Measurements from ENCODE around the gene SPATA31A6. TPM values are rescaled to one million over a fixed set of nuclear protein-coding genes. Genes with fewer than 3 reads are reported as not detected.
"Not testable (repeated sequence)": the region's sequence is repeated elsewhere in the genome, so short reads cannot be mapped to it uniquely, and the experiment has no call there.

Gene SPATA31A6
- not detected for total RNA-seq

GRCh38 chr9:42183359-42183758 is at the start of gene SPATA31A6:
TSS of gene SPATA31A6 (plus strand) at chr9:42183659. CDS start at chr9:42183688, 29 bp downstream.
- CTCF ChIA-PET; DNase-seq; H3K4me1 Mint-ChIP-seq; H3K36me3 Mint-ChIP-seq; H3K4me3 Mint-ChIP-seq; H3K27ac Mint-ChIP-seq; ATAC-seq; H3K27me3 Mint-ChIP-seq; H3K9me3 Mint-ChIP-seq (ENCODE audit: low read depth): not testable (repeated sequence)

- CTCF ChIA-PET; H3K27me3 Mint-ChIP-seq; H3K4me1 Mint-ChIP-seq; H3K36me3 Mint-ChIP-seq; H3K4me3 Mint-ChIP-seq; H3K27ac Mint-ChIP-seq; H3K9me3 Mint-ChIP-seq (ENCODE audit: low read depth); DNase-seq; ATAC-seq: not testable (repeated sequence)
Measured at GRCh38 chr9:42160299-42160698, 23.2 kb upstream of the SPATA31A6 start.

GRCh38 chr9:42219861-42220260 is 36.4 kb downstream of the SPATA31A6 start:
- H3K4me1 Mint-ChIP-seq; H3K27ac Mint-ChIP-seq; H3K9me3 Mint-ChIP-seq (ENCODE audit: low read depth); H3K36me3 Mint-ChIP-seq; DNase-seq; ATAC-seq; H3K27me3 Mint-ChIP-seq; H3K4me3 Mint-ChIP-seq; CTCF ChIA-PET: not testable (repeated sequence)

GRCh38 chr9:42223230-42223629 is 39.8 kb downstream of the SPATA31A6 start:
- H3K36me3 Mint-ChIP-seq; DNase-seq; H3K9me3 Mint-ChIP-seq (ENCODE audit: low read depth); H3K4me1 Mint-ChIP-seq; H3K4me3 Mint-ChIP-seq; CTCF ChIA-PET; ATAC-seq; H3K27ac Mint-ChIP-seq; H3K27me3 Mint-ChIP-seq: not testable (repeated sequence)

GRCh38 chr9:42233031-42233430 is 49.6 kb downstream of the SPATA31A6 start:
- H3K36me3 Mint-ChIP-seq; DNase-seq; H3K4me1 Mint-ChIP-seq; H3K27me3 Mint-ChIP-seq; CTCF ChIA-PET; H3K27ac Mint-ChIP-seq; H3K4me3 Mint-ChIP-seq; H3K9me3 Mint-ChIP-seq (ENCODE audit: low read depth); ATAC-seq: not testable (repeated sequence)

GRCh38 chr9:42234610-42235009 is 51.2 kb downstream of the SPATA31A6 start:
- H3K36me3 Mint-ChIP-seq; ATAC-seq; H3K9me3 Mint-ChIP-seq (ENCODE audit: low read depth); H3K4me1 Mint-ChIP-seq; H3K27me3 Mint-ChIP-seq; DNase-seq; CTCF ChIA-PET; H3K27ac Mint-ChIP-seq; H3K4me3 Mint-ChIP-seq: not testable (repeated sequence)

GRCh38 chr9:42235352-42235991 is 52.0 kb downstream of the SPATA31A6 start:
- CTCF ChIA-PET; H3K36me3 Mint-ChIP-seq; H3K27ac Mint-ChIP-seq; H3K4me3 Mint-ChIP-seq; H3K4me1 Mint-ChIP-seq; H3K27me3 Mint-ChIP-seq; ATAC-seq; H3K9me3 Mint-ChIP-seq (ENCODE audit: low read depth); DNase-seq: not testable (repeated sequence)

GRCh38 chr9:42236097-42236496 is 52.6 kb downstream of the SPATA31A6 start:
- DNase-seq, H3K27me3 Mint-ChIP-seq, ATAC-seq: not testable (repeated sequence)

GRCh38 chr9:42237381-42237780 is 53.9 kb downstream of the SPATA31A6 start:
- CTCF ChIA-PET; H3K4me1 Mint-ChIP-seq; H3K36me3 Mint-ChIP-seq; H3K4me3 Mint-ChIP-seq; DNase-seq; H3K27ac Mint-ChIP-seq; H3K9me3 Mint-ChIP-seq (ENCODE audit: low read depth); ATAC-seq; H3K27me3 Mint-ChIP-seq: not testable (repeated sequence)

More at GRCh38 chr9:42236097-42236496, 52.6 kb downstream of the SPATA31A6 start:
- H3K4me1 Mint-ChIP-seq; H3K36me3 Mint-ChIP-seq; CTCF ChIA-PET; H3K9me3 Mint-ChIP-seq (ENCODE audit: low read depth); H3K4me3 Mint-ChIP-seq; H3K27ac Mint-ChIP-seq: not testable (repeated sequence)

GRCh38 chr9:42238862-42239261 is 55.4 kb downstream of the SPATA31A6 start:
- H3K27ac Mint-ChIP-seq; H3K9me3 Mint-ChIP-seq (ENCODE audit: low read depth); H3K4me3 Mint-ChIP-seq; CTCF ChIA-PET; ATAC-seq; H3K4me1 Mint-ChIP-seq; H3K36me3 Mint-ChIP-seq; H3K27me3 Mint-ChIP-seq; DNase-seq: not testable (repeated sequence)

Other genes starting within 250 kb of the SPATA31A6 start
- not detected for gene CNTNAP3B, start 54.2 kb upstream of the SPATA31A6 start, total RNA-seq